Measurements from ENCODE around the gene ANKRD34A. TPM values are rescaled to one million over a fixed set of nuclear protein-coding genes. Genes with fewer than 3 reads are reported as not detected.

ANKRD34A gene
- 0.74 TPM in 1 of 2 replicates, not detected in the other for total RNA-seq (2014; rRNA removed; shearing (Covaris generic); ENCODE audit: low replicate concordance)

GRCh38 chr1:145964328-145965118 is at the start of gene ANKRD34A, which contains the start of gene POLR3GL:
Gene ANKRD34A, minus strand, starts transcription at chr1:145964575. Its CDS starts 2,816 bp downstream, at chr1:145961759.
Gene POLR3GL, plus strand, starts transcription at chr1:145964690. Its CDS starts 10,176 bp downstream, at chr1:145974866.
- in situ Hi-C loops (cut with HindIII; ENCODE audit: low pct_unique_long_range_greater_than_20kb, low sequenced_read_pairs) = no loop called here

GRCh38 chr1:146013559-146013922 is 49.2 kb upstream of the ANKRD34A start:
- no peak for DNase-seq (ENCODE audit: low read depth)
- in situ Hi-C loops (cut with HindIII; ENCODE audit: low pct_unique_long_range_greater_than_20kb, low sequenced_read_pairs) = no loop called here

More at GRCh38 chr1:145964328-145965118, at the start of gene ANKRD34A, which contains the start of gene POLR3GL:
- DNase-seq (ENCODE audit: low read depth) = peak; percentile 94

GRCh38 chr1:146012703-146013558 is 48.6 kb upstream of the ANKRD34A start:
- DNase-seq (ENCODE audit: low read depth) = peak; percentile 54
- in situ Hi-C loops (cut with HindIII; ENCODE audit: low pct_unique_long_range_greater_than_20kb, low sequenced_read_pairs) = no loop called here

GRCh38 chr1:146010126-146010738 is 45.9 kb upstream of the ANKRD34A start:
- in situ Hi-C loops (cut with HindIII; ENCODE audit: low pct_unique_long_range_greater_than_20kb, low sequenced_read_pairs) = no loop called here
- no peak for DNase-seq (ENCODE audit: low read depth)

- in situ Hi-C loops (cut with HindIII; ENCODE audit: low pct_unique_long_range_greater_than_20kb, low sequenced_read_pairs) = no loop called here
Observed at GRCh38 chr1:146007489-146008133, 43.2 kb upstream of the ANKRD34A start.

GRCh38 chr1:146001709-146002108 is 37.3 kb upstream of the ANKRD34A start:
- in situ Hi-C loops (cut with HindIII; ENCODE audit: low pct_unique_long_range_greater_than_20kb, low sequenced_read_pairs) = no loop called here
- DNase-seq (ENCODE audit: low read depth) = no peak

More at GRCh38 chr1:146007489-146008133, 43.2 kb upstream of the ANKRD34A start:
- no peak for DNase-seq (ENCODE audit: low read depth)

GRCh38 chr1:145999321-146000024 is 35.1 kb upstream of the ANKRD34A start:
- DNase-seq (ENCODE audit: low read depth) = no peak
- in situ Hi-C loops (cut with HindIII; ENCODE audit: low pct_unique_long_range_greater_than_20kb, low sequenced_read_pairs) = no loop called here

- no peak for DNase-seq (ENCODE audit: low read depth)
- in situ Hi-C loops (cut with HindIII; ENCODE audit: low pct_unique_long_range_greater_than_20kb, low sequenced_read_pairs) = no loop called here
Observed at GRCh38 chr1:145997718-145998023, 33.3 kb upstream of the ANKRD34A start.

- in situ Hi-C loops (cut with HindIII; ENCODE audit: low pct_unique_long_range_greater_than_20kb, low sequenced_read_pairs) = no loop called here
Observed at GRCh38 chr1:145997016-145997717, 32.8 kb upstream of the ANKRD34A start.

GRCh38 chr1:145996433-145997015 is 32.1 kb upstream of the ANKRD34A start, which contains the start of gene TXNIP:
Gene TXNIP, minus strand, starts transcription at chr1:145996579. Its CDS starts 313 bp downstream, at chr1:145996266.
- DNase-seq (ENCODE audit: low read depth) = peak; percentile 96
- in situ Hi-C loops (cut with HindIII; ENCODE audit: low pct_unique_long_range_greater_than_20kb, low sequenced_read_pairs) = no loop called here

More at GRCh38 chr1:145997016-145997717, 32.8 kb upstream of the ANKRD34A start:
- DNase-seq (ENCODE audit: low read depth) = no peak

- no peak for DNase-seq (ENCODE audit: low read depth)
- in situ Hi-C loops (cut with HindIII; ENCODE audit: low pct_unique_long_range_greater_than_20kb, low sequenced_read_pairs) = no loop called here
Observed at GRCh38 chr1:145995964-145996432, 31.6 kb upstream of the ANKRD34A start.

- DNase-seq (ENCODE audit: low read depth) = no peak
- in situ Hi-C loops (cut with HindIII; ENCODE audit: low pct_unique_long_range_greater_than_20kb, low sequenced_read_pairs) = no loop called here
Observed at GRCh38 chr1:145995148-145995881, 30.9 kb upstream of the ANKRD34A start.

- in situ Hi-C loops (cut with HindIII; ENCODE audit: low pct_unique_long_range_greater_than_20kb, low sequenced_read_pairs) = no loop called here
- DNase-seq (ENCODE audit: low read depth) = no peak
Observed at GRCh38 chr1:145994391-145995120, 30.2 kb upstream of the ANKRD34A start.

- no peak for DNase-seq (ENCODE audit: low read depth)
- in situ Hi-C loops (cut with HindIII; ENCODE audit: low pct_unique_long_range_greater_than_20kb, low sequenced_read_pairs) = no loop called here
Observed at GRCh38 chr1:145993618-145994390, 29.4 kb upstream of the ANKRD34A start.
